Fibroblast of skin of left quadriceps (primary cell): Measurements from ENCODE around the gene TOR4A.

Experiments used
- DNase-seq, 2 experiments: peaks; one replicate each; pipeline ENCODE4 v3.0.0-alpha.2; 2013; ENCODE audit warnings: low read depth in 2 of 2

Gene TOR4A

DNA sequence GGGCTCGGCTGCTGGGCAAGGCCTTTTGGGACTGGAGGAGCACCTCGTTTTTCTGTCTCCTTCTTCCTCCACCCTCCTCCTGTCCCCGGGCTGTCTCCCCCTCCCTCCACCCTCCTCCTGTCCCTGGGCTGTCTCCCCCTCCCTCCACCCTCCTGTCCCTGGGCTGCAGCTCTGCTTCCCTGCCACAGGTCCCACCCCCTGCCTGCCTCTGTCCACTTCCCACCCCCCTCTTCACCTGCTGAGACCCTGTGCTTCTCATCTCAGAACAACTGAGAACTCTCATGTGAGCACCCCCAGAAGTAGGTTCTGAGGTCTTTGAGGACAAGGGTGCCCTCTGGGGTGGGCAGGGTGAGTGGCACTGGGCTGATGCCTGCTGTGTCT is 5.8 kb upstream of the TOR4A start:
- DNase-seq, result no peak

DNA sequence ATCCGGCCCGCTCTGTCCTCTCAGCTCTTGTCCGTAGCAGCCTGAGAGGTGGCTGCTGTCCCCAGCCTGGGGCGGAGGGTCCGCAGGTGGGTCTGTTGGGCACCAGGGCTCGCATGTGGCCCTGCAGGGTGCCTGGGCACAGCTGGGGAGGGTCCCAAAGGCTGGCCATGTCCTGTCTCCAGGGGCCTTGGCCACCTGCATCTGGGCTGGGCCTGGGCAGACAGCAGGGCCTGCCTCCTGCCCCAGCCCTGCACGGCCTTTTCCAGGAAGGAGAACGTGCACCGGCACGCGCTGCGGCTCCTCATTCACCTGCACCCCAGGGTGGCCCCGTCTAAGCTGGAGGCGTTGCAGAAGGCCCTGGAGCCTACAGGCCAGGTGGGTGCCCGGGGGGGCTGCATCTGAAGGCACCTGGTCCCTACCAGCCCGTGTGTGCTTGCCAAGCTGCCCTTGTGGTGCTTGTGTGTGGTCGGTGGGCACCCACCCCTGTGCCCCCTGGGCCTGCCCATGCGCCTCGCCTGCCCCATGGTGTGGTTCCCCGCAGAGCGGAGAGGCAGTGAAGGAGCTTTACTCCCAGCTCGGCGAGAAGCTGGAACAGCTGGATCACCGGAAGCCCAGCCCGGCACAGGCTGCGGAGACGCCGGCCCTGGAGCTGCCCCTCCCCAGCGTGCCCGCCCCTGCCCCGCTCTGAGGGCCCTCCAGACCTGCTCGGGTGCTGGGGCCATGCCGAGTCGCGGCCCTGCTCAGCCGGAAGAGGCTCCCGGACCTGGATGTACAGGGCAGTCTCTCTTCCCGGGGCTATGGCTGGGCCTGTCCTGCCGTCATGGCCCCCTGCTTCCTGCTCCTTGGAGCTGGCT is 5.1 kb upstream of the TOR4A start:
- no peak for DNase-seq

DNA sequence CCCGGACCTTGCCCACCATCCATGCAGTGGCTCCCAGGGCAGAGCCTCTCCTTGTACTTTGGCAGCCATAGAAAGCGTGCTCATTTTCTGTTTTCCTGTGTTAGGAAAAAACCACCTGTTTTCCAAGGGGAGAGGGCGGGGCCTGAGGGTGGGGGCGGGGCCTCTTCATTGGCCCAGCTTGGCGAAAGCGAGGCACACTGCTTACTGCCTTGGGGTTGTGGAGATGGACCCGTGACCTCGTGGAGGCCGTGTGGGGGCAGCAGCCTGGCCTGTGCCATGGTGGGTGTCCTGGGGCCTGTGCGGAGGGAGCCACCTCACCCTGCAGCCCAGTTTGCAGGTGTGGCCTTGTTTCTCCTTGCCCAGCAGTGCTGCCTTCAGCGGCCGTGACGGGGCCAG is 4.4 kb upstream of the TOR4A start:
- no peak for DNase-seq

DNA sequence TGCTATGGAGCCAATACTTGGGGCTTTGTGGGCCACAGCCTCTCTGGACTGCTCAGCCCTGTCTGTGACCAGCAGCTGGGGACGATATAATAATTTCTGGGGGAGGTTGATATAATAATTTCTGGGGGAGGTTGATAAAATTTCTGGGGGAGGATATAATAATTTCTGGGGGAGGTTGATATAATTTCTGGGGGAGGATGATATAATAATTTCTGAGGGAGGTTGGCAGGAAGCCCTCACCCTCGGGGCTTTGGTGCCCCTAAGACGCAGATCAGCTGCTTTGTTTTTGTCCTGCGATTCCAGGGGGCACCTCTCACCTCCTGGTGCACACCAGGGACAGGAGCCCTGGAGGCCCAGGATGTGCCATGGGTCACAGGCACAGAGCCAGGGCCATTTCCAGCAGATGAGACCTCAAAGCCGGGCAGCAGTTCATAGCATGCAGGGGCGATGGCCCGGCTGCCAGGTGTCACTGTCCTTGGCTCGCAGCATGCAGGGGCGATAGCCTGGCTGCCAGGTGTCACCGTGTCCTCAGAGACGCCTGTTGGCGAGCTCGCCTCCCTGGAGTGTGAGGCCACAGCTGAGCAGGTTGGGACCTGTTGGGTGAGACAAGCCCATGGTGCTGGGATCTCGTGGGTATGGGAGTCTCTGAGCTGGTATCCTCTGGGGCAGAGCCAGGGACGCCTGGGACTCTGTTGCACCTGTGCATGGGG is 3.8 kb upstream of the TOR4A start:
- DNase-seq, result no peak

DNA sequence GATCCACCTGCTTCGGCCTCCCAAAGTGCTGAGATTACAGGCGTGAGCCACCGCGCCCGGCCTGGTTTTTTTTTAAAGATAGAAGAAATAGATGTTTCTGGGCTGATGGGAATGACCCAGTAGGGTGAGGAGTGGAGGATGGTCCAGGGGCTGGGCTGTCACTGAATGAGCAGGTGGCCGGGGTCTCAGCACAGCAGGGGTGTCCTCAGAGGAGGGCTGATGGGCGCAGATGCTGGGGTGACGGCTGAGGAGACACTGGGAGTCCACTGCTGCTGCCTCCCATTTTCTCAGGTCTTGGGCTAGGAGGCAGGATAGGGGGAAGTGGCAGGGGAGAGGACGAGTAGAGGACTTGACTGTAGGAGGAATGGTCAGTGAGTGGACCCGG is 2.3 kb upstream of the TOR4A start:
- DNase-seq, result no peak

DNA sequence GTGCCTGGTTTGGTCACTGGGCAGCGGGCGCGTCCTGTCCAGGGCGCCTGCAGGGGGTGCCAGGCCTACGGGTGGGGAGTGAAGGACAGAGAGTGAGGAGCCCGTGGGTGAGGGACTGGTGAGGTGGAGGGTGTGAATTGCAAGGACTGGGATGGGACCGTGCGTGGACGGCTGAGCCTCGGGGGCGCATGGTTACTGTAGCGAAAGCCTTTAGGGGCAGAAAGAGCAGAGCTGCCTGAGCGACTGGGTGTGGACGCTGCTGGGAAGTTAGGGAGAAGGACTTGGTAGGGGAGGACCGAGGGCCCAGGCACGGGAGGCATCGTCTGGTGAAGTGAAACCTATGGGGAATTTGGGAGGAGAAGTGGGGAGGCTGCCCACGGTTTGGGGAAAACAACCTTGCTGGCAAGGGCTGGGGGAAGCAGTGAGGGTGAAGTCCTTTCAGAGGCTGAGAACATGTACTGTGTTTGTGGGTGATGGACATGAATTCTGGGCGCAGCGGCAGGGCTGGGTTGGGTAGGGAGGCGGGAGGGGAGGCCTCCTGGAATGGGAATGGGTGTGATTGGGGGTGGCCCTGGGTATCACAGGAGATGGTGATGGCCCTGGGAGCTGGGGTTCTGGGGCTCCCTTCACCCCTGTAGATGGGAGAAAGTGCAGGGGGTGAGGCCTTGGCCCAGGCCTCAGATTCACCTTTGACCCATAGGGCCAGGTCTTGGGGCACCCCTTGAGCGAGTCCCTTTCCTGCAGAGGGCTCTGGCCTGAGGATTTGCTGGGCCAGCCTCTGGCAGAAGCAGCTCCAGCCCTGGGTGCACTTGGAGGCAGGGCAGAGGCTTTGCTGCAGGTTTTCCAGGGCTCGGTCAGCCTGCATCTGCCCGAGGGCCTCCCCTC is 1.7 kb upstream of the TOR4A start:
- DNase-seq, result no peak

DNA sequence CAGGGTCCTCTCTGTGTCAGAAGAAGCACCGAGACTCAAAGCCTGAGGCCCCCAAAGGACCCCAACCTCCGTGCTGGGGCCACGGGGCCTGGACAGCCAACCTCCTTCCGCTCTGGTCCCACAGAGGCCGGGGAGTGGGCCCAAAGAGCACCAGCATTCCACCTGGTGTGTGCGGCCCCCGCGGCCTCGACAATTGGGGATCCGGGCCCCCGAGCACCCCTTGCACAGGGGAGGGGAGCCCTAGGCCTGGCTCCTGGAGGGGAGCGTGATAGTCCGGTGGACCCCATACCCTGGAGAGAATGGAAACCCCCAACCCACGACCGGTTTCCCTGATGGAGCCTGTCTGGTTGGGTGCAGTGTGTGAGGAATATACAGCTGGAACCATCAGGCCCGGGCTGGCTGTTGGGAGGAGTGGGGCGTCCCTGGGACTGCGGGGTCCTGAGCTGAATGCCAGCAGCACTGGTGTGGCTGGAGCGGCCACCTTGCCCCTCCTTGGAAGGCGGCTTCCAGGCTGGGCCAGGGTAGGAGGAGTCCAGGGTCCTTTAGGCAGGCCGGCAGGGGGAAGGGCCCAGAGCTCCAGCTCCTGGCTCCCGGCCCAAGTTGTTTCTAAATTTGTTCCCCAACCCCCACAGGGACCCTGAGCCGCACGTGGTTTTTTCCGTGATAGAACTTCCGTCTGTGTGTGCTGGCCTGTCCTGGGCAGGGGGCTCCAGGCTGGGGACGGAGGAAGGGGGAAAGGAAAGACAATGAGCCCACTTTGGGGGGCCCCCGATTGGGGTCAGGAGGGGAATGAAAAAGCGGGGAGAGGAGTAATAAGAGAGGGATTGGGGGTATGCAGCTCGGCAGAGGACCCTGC is 825 bp upstream of the TOR4A start:
- DNase-seq, result no peak

DNA sequence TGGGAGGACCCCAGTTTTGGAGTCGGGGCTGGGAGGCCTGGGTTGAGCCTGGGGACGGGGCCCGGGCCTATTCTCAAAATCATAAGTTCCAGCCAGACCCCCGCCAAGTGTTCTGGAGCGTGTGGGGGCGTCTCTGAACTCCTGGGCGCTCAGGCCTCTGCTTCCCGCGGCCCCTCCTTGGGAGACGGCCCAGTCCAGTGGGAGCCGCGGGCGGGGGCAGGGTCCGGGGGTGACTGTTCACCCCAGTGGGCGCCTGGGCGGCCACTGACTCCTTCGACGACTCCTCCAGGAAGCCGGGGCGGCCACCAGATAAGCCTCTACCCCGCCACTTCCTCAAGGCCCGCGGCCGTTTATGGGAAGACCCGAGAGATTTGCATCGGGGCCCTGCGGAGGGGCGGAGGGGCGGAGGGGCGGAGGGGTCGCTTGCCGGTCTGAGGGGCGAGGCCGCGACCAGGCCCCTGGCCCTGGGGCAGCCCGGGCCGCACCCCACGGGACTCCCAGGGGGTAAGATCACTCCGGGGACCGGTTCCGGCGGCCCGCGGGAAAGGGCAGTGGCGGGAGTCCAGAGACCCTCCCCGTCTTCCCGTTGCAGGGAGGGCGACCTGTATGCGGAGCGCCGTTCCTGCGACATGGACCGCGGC is 655 bp downstream of the TOR4A start:
- DNase-seq, result no peak

DNA sequence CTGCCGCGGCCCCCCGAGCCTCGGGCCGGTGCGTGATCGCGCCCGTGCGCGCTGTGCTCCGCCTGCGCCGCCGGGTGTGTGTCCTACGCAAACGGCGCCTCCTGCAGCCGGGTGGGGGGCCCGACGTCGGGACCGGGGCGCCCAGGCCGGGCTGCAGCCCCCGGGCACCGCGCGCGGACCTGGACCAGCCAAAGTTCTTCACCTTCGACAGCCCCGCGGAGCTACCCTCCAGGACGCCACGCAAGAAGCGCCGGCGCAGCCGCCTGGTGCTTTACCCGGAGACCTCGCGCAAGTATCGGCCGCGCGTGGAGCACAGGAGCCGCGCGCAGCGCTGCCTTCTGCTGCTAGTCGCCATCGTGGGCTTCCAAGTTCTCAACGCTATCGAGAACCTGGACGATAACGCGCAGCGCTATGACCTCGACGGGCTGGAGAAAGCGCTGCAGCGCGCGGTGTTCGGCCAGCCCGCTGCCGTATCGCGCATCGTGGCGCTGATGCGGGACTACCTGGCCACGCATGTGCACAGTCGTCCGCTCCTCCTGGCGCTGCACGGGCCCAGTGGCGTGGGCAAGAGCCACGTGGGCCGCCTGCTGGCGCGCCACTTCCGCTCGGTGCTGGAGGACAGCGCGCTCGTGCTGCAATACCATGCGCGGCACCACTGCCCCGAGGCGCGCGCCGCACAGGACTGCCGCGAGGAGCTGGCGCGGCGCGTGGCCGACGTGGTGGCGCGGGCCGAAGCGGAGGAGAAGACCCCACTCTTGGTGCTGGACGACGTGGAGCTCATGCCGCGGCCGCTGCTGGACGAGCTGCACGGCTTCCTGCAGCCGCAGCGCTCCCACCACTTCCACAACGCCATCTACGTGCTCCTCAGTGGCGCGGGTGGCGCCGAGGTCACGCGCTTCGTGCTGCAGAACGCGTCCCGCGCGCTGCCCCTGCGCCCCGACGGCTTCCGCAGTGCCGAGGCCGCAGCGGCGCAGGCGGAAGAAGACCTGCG is 1.5 kb downstream of the TOR4A start:
- no peak for DNase-seq

DNA sequence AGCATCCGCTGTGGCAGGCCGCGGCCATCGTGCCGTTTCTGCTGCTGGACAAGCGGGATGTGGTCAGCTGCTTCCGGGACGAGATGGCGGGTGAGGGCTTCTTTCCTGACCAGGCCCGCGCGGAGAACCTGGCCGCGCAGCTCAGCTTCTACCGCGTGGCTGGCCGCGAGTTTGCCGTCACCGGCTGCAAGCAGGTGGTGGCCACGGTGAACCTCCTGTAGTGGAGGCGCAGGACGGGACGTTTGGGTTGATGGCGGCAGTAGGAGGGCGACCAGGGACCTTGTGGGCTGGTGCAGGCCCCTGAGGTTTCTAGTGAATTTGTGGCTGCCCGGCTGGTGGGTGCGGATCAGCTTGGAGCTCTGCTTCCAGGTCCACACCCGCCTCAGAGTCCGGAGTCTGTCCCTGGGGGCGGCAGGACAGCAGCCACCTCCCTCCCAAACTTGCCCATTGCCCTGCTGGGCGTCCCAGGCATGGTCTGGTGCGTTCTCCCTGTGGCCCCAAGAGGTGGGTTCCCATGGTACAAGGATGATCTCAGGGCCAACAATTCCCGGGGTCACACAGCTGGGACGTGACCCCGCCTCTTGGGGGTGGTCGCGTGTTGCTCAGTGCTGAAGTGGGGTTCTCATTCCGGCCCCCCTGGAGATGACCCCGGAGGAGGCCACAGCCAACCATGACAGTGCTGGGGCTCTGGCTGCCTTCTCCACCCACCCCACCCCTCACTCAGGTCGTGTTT is 2.4 kb downstream of the TOR4A start:
- DNase-seq, result no peak

DNA sequence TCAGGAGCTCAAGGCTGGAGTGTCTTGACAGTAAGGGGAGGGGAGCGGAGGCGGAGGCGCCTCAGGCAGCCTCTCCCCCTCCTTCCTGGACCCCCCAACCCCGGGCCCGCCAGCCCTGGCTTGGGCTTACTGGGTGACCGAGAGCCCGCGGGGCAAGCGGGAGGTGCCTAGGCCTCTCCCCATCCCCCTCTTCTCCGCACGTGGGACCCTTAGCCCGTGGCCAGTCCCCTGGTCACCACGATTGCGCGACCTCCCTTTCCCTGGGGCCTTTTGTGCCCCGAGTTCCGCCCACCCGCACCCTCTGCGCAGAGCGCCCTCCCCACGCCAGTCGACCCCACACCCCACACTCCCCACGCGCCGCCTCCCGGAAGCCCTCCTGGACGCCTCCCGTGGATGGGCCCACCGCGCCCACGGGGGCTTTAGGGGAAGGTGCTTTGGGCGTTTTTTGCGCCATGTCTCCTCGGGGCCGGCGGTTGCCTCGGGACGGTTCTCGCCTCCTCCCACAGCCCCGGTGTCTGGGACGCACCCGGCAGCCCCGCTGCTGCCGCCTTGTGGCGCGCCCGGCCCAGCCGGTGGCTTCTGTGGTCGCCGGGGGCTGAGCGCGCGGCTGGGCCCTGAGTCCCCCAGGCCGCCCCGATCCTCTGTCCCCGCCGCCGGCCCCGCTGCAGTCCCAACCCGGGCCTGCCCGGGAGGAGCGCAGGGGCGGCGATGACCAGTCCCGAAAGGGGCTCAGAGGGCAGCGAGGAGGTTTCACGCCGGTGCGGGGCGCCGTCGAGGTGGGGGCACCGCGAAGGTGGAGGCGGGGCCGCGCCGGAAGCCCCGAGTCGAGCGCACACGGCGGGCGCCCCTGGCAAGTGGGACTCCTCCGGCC is 3.2 kb downstream of the TOR4A start:
- DNase-seq, result no peak

DNA sequence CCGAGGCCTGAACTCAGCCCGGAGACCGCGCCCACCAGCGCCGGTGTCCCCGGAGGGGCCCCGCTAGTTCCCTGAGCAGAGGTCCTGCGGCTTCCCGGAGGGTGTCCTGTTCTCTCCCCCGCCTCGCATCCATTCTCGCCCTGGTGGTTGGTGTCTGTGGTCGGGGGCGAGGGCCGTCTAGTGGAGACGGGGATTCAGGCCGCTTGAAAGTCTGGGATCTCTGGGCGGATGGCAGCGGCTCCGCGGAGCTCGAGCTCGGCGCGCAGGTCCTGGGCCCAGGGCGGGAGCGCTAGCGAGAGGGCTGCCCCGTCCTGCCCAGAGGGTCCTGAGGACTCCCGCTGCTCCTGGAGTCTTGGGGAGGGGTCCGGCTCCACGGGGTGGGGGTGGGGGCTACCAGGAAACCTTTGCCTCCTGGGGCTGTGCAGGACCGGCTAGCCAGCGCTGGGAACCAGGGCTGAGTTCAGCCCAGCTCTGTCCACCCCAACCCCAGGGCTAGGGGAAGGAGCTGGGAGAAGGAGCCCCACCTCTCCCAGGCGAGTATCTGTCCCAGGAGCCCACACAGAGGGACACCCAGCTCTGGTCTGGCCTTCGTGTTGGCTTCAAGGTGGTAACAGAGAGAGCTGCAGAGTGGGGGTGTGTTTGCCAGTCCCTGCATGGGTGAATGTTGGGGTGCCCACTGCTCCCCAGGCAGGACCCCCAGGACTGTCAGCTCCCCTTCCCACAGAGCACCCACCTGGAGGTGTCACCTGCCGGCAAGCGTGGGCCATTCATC is 4.0 kb downstream of the TOR4A start:
- DNase-seq, result no peak

DNA sequence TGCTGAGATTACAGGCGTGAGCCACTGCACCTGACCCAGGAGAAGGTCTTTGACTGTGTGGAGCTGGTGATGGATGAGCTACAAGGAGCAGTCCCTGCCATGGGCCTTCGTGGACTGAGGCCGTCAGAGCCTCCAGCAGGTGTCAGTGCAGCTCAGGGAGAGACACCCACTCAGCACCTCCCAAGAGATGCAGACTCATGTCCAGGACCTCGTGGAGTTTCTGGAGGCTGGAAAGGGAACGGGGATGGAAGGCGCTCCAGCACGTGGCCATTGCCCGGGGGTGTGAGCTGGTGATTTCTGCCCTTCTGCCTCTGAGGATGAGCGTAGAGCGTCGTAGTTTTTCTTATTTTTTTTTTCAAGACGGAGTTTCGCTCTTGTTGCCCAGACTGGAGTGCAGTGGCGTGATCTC is 9.5 kb downstream of the TOR4A start:
- no peak for DNase-seq

DNA sequence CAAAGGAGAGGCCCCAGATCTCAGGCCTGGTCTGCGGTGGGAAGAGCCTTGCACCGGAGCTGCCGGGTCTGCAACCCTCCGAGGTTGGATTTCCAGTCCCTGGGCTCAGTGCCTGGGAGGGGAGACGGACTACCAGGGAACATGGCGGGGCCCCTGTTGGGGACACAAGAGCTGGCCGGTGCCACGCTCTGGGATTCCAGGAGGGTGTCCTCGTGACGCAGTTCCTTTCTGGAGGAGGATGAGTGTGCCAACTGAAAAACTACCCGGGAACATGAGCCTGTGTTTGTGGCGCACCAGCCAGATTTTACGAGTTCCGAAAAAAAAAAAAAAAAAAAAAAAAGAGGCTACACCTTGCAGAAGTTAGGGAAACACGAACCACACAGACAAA is 15.6 kb downstream of the TOR4A start:
- DNase-seq, result no peak

DNA sequence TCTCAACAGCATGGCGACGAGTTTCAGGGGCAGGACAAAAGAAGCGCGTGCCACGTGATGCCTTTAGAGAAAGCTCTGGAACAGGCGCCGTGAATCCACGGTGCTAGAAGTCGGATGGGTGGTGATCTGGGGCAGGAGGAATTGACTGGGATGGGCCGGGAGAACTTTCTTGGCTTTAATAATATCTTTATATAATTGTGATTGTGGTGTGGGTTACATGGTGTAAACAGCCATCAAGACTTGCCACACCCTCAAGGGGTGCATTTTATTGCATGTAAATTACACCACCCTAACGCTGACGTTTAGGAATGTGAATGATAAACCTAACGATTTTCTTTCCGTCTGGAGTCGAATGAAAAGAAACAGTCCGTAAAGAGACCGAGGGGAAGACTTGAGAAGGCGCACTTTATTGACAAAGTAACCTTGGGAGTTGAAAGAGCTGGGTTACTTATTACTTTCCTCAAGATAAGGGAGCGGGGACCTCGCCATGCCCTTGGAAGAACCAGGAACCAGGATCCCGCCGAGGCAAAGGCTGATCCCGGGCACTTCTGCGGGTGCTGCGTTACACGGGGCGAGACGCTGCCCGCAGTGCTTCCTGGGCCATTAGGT is 16.1 kb downstream of the TOR4A start:
- no peak for DNase-seq

DNA sequence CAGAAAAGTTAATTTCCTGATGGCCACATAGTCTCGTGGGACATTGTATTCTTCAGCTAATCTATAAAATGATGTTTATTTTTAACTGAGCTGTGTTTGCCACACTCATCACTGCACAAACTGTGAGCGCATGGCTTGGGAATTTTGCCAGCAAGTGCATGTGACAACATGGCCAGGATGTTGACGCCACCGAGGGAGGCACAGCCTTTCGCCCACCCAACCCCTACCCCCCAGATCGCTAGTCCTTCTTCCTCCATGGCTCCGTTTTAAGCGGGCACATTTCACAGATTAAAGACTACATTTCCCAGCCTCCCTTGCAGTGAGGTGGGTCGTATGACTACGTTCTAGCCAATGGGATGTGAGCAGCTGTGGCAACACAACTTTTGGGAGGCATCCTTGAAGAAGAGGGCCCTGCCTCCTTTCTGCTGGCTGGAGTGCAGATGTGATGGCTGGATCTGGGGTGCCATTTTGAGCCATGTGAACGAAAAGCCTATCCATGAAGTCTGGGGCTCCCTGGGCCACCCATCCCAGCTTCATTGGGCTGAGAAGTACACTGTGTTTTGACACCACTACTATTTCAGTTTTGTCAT is 16.7 kb downstream of the TOR4A start:
- DNase-seq, result no peak
